ENCODE data around the gene AKAP4.

DNA sequence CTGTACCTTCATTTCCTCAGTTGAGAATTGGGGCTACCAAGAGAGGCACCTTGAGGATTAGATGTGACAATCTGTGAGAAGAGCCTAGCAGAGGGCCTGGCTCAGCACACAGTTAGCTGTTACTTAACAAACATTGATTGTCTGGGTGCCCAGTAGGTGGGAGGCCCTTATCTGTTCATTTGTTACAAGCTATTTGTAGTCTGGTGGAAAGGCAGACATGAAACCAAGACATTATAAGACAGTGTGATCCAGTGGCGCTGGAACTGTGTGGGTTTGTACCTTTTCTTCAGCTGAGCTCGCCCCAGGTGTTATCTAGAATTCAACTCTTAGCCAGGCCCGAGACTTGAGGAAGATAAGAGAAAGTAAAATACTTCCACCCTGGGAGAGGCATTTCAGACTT is 16.9 kb downstream of the AKAP4 start:
- TF ChIP-seq, protein P1, sequence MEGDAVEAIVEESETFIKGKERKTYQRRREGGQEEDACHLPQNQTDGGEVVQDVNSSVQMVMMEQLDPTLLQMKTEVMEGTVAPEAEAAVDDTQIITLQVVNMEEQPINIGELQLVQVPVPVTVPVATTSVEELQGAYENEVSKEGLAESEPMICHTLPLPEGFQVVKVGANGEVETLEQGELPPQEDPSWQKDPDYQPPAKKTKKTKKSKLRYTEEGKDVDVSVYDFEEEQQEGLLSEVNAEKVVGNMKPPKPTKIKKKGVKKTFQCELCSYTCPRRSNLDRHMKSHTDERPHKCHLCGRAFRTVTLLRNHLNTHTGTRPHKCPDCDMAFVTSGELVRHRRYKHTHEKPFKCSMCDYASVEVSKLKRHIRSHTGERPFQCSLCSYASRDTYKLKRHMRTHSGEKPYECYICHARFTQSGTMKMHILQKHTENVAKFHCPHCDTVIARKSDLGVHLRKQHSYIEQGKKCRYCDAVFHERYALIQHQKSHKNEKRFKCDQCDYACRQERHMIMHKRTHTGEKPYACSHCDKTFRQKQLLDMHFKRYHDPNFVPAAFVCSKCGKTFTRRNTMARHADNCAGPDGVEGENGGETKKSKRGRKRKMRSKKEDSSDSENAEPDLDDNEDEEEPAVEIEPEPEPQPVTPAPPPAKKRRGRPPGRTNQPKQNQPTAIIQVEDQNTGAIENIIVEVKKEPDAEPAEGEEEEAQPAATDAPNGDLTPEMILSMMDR (conservative IDR thresholded peaks at IDR 0.05 in 1 of 2, IDR thresholded peaks at IDR 0.05 in 1 of 2; ENCODE audit: low read depth in 1 of 2, low read length in 2 of 2): no peak
- TF ChIP-seq EZH2 (IDR thresholded peaks at IDR 0.05; ENCODE audit: low read length, missing control alignments): no peak
